Measurements from ENCODE around the gene FAM124B. TPM values are rescaled to one million over a fixed set of nuclear protein-coding genes. Genes with fewer than 3 reads are reported as not detected.

Gene FAM124B
- total RNA-seq, 2 experiments from 2014 or later: not detected

- Histone ChIP-seq H3K36me3 (ENCODE audit: insufficient read depth, low read length) (no peaks in the 10 kb centered on the region), H4K20me1 (ENCODE audit: insufficient read depth, low read length) (no peaks in the 10 kb centered on the region), H3K4me2 (ENCODE audit: low read length) (no peak overlapping the region), H3K9me2 (ENCODE audit: insufficient read depth, low read length) (no peaks in the 10 kb centered on the region), H3K4me1 (ENCODE audit: insufficient read depth, low read length, poor library complexity, severe bottlenecking) (no peaks in the 10 kb centered on the region), H3K79me2 (ENCODE audit: insufficient read depth, low read depth, low read length) (no peaks in the 10 kb centered on the region), H2AFZ (ENCODE audit: low read length) (no peak overlapping the region), H3K4me3 (ENCODE audit: low read depth, low read length, poor library complexity, severe bottlenecking) (no peak overlapping the region), H3K9me3 (ENCODE audit: low read length) (no peaks in the 10 kb centered on the region), H3K27ac (ENCODE audit: low read depth, low read length, poor library complexity, severe bottlenecking) (no peak overlapping the region)
- ChIA-PET POLR2A (interaction anchor here (1.0 kb wide), 1 partner anchor 9 kb away, joined by 4 read pairs; no protein-coding TSS in a partner anchor), CTCF (ENCODE audit: unreplicated experiment) (no interaction called here)
- intact Hi-C loops (cut with micrococcal nuclease; ENCODE audit: unreplicated experiment): no loop called here
- TF ChIP-seq EZH2phosphoT487 (IDR thresholded peaks at IDR 0.05; ENCODE audit: borderline replicate concordance, low read depth, low read length) (no peak), CTCF (conservative IDR thresholded peaks at IDR 0.05; ENCODE audit: low read length) (no peak)
- BruUV-seq (replicated peaks): no TSS peak
- no peak for DNase-seq (ENCODE audit: low spot score)
These were observed 6.1 kb downstream of the FAM124B start for GRCh38 chr2:224395620-224396390.

- no peaks in the 10 kb centered on the region for H3K36me3 ChIP-seq (ENCODE audit: insufficient read depth, low read length)
- no peaks in the 10 kb centered on the region for H4K20me1 ChIP-seq (ENCODE audit: insufficient read depth, low read length)
- intact Hi-C loops (cut with micrococcal nuclease; ENCODE audit: unreplicated experiment): no loop called here
- H3K4me1 ChIP-seq (ENCODE audit: insufficient read depth, low read length, poor library complexity, severe bottlenecking): no peaks in the 10 kb centered on the region
- TF ChIP-seq CTCF (conservative IDR thresholded peaks at IDR 0.05; ENCODE audit: low read length) (no peak), EZH2phosphoT487 (IDR thresholded peaks at IDR 0.05; ENCODE audit: borderline replicate concordance, low read depth, low read length) (no peak)
- no peak overlapping the region for H3K4me2 ChIP-seq (ENCODE audit: low read length)
- H3K27ac ChIP-seq (ENCODE audit: low read depth, low read length, poor library complexity, severe bottlenecking): no peak overlapping the region
- CTCF ChIA-PET (ENCODE audit: unreplicated experiment): no interaction called here
- H3K9me2 ChIP-seq (ENCODE audit: insufficient read depth, low read length): no peaks in the 10 kb centered on the region
- no peak overlapping the region for H3K4me3 ChIP-seq (ENCODE audit: low read depth, low read length, poor library complexity, severe bottlenecking)
- no TSS peak for BruUV-seq (replicated peaks)
- no peak overlapping the region for H2AFZ ChIP-seq (ENCODE audit: low read length)
- H3K79me2 ChIP-seq (ENCODE audit: insufficient read depth, low read depth, low read length): no peaks in the 10 kb centered on the region
- no peak for DNase-seq (ENCODE audit: low spot score)
- POLR2A ChIA-PET: interaction anchor here (0.8 to 1.1 kb wide), 3 partner anchors 47 to 476 kb away, joined by 3 read pairs; no protein-coding TSS in a partner anchor
- H3K9me3 ChIP-seq (ENCODE audit: low read length): no peaks in the 10 kb centered on the region
These were observed 8.6 kb downstream of the FAM124B start for GRCh38 chr2:224393157-224393872.

Data from OCI-LY7 (cell line).